Natural killer cell (primary cell): ENCODE data around the gene ADGRD1. TPM values are rescaled to one million over a fixed set of nuclear protein-coding genes. Genes with fewer than 3 reads are reported as not detected.

Experiments used
- ATAC-seq, 3 donors: fragments of 150-1000 bp in 2 of 3; fragments of 200-7000 bp in 1 of 3; cut with Tn5 transposase; 1 replicate in 1 of 3; 2 replicates in 2 of 3; pipeline ENCODE4 v1.10.0; 2021; ENCODE audit warnings: mild to moderate bottlenecking in 2 of 3, moderate library complexity in 2 of 3
- DNase-seq, 2 donors: peaks; one replicate each; pipeline versions ENCODE4 v3.0.0 to v3.0.0-alpha.2; 2013 to 2021; ENCODE audit warnings: mixed read lengths in 1 of 2
- H3K27ac ChIP-seq: one replicate; pipeline ENCODE4 v1.5.1; 2013; ENCODE audit warnings: mild to moderate bottlenecking, low read length
- H3K27me3 ChIP-seq: one replicate; pipeline ENCODE4 v1.6.1; 2013; ENCODE audit warnings: low read length; ENCODE audit not compliant: control insufficient read depth, insufficient read depth
- H3K36me3 ChIP-seq: one replicate; pipeline ENCODE4 v1.6.1; 2013; ENCODE audit warnings: low read length; ENCODE audit not compliant: control insufficient read depth, insufficient read depth
- H3K4me1 ChIP-seq: one replicate; pipeline ENCODE4 v1.6.1; 2013; ENCODE audit warnings: low read length; ENCODE audit not compliant: control insufficient read depth, insufficient read depth
- H3K4me3 ChIP-seq: one replicate; pipeline ENCODE4 v1.5.1; 2013; ENCODE audit warnings: low read length
- H3K9me3 ChIP-seq: one replicate; pipeline ENCODE4 v1.6.1; 2013; ENCODE audit warnings: low read length; ENCODE audit not compliant: control insufficient read depth, insufficient read depth
- H3K27ac Mint-ChIP-seq, 2 donors: one replicate each; pipeline ENCODE4 v1.8.0; 2022; ENCODE audit warnings: mild to moderate bottlenecking in 2 of 2, mixed read lengths in 2 of 2, moderate library complexity in 1 of 2
- H3K27me3 Mint-ChIP-seq, 2 donors: one replicate each; pipeline ENCODE4 v1.8.0; 2022; ENCODE audit warnings: low read depth in 2 of 2, mixed read lengths in 2 of 2
- H3K36me3 Mint-ChIP-seq: one replicate; pipeline ENCODE4 v1.8.0; 2022; ENCODE audit warnings: mixed read lengths
- H3K4me1 Mint-ChIP-seq, 2 donors: one replicate each; pipeline ENCODE4 v1.8.0; 2022; ENCODE audit warnings: mixed read lengths in 2 of 2
- H3K4me3 Mint-ChIP-seq: one replicate; pipeline ENCODE4 v1.8.0; 2022; ENCODE audit warnings: mild to moderate bottlenecking, moderate library complexity, mixed read lengths
- H3K9me3 Mint-ChIP-seq, 2 donors: one replicate each; pipeline ENCODE4 v1.8.0; 2022; ENCODE audit warnings: mixed read lengths in 2 of 2
- CTCF ChIP-seq: fragments of 200-600 bp; IDR thresholded peaks from one replicate; pipeline ENCODE4 v1.8.0; 2022; ENCODE audit warnings: antibody characterized with exemption
- WGBS: methylation state at CpG from one replicate; pipeline ENCODE4 v1.1.7; 2013; ENCODE audit warnings: missing lambda C conversion rate; ENCODE audit not compliant: insufficient coverage; 5-methylcytosine and 5-hydroxymethylcytosine counted together
- intact Hi-C: fragments of 100-400 bp; cut with micrococcal nuclease; formaldehyde crosslinking; loops from one replicate; pipeline ENCODE4 v1.14.2; 2022
- total RNA-seq, 4 donors: library from RNA; stranded (reverse); fragments of 120-200 nt in 1 of 4; gene quantifications; one replicate each; pipeline versions ENCODE4 v1.2.3 to v1.2.4, GENCODE V29; 2013 to 2022

Gene ADGRD1
- total RNA-seq, 3 donors from 2014 or later (not counting 1 experiment from before 2014, with no cell fraction given): 0.50 to 3.9 (median 1.4) TPM

- Histone ChIP-seq H3K9me3 (no peaks in the 10 kb centered on the region), H3K4me1 (no peaks in the 10 kb centered on the region), H3K36me3 (no peaks in the 10 kb centered on the region), H3K4me3 (no peak overlapping the region), H3K27ac (no peak overlapping the region), H3K27me3 (no peaks in the 10 kb centered on the region)
- Mint-ChIP-seq H3K36me3 (no peaks in the 10 kb centered on the region), H3K27me3 (no peaks in the 10 kb centered on the region), H3K9me3 (no peaks in the 10 kb centered on the region), H3K4me1 (no peaks in the 10 kb centered on the region), H3K4me3 (no peak overlapping the region), H3K27ac (no peak overlapping the region)
- TF ChIP-seq CTCF: no peak
- DNase-seq: no peak
- WGBS: 90% methylated on average over 20 of the region's 20 CpGs
- ATAC-seq: no peak
- intact Hi-C loops: no loop called here
Measured at GRCh38 chr12:131021154-131021541, 67.4 kb downstream of the ADGRD1 start.

- Histone ChIP-seq H3K27me3 (no peaks in the 10 kb centered on the region), H3K4me3 (no peak overlapping the region), H3K9me3 (no peaks in the 10 kb centered on the region), H3K27ac (no peak overlapping the region), H3K4me1 (peaks cover 12% of the 10 kb centered on the region), H3K36me3 (no peaks in the 10 kb centered on the region)
- Mint-ChIP-seq H3K27ac (no peak overlapping the region), H3K4me3 (no peak overlapping the region), H3K9me3 (no peaks in the 10 kb centered on the region), H3K4me1 (peaks cover 0 to 7% of the 10 kb centered on the region in 2 donors), H3K27me3 (no peaks in the 10 kb centered on the region), H3K36me3 (no peaks in the 10 kb centered on the region)
- TF ChIP-seq CTCF: no peak
- 79% methylated on average over 11 of the region's 11 CpGs for WGBS
- intact Hi-C loops: no loop called here
- no peak for ATAC-seq
- no peak for DNase-seq
Measured at GRCh38 chr12:131024026-131024425, 70.3 kb downstream of the ADGRD1 start.

- no peak for DNase-seq
- Mint-ChIP-seq H3K4me3 (no peak overlapping the region), H3K36me3 (no peaks in the 10 kb centered on the region), H3K9me3 (no peaks in the 10 kb centered on the region), H3K27me3 (no peaks in the 10 kb centered on the region), H3K4me1 (peaks cover 0 to 7% of the 10 kb centered on the region in 2 donors), H3K27ac (no peak overlapping the region)
- TF ChIP-seq CTCF: no peak
- Histone ChIP-seq H3K36me3 (no peaks in the 10 kb centered on the region), H3K27me3 (no peaks in the 10 kb centered on the region), H3K4me3 (no peak overlapping the region), H3K27ac (no peak overlapping the region), H3K4me1 (peaks cover 19% of the 10 kb centered on the region), H3K9me3 (no peaks in the 10 kb centered on the region)
- intact Hi-C loops: no loop called here
- WGBS: 84% methylated on average over 11 of the region's 11 CpGs
- no peak for ATAC-seq
Measured at GRCh38 chr12:131024721-131025120, 71.0 kb downstream of the ADGRD1 start.

GRCh38 chr12:131025234-131025633 is 71.5 kb downstream of the ADGRD1 start:
- Histone ChIP-seq H3K4me3 (no peak overlapping the region), H3K27ac (no peak overlapping the region), H3K9me3 (no peaks in the 10 kb centered on the region), H3K27me3 (no peaks in the 10 kb centered on the region), H3K36me3 (no peaks in the 10 kb centered on the region), H3K4me1 (peaks cover 22% of the 10 kb centered on the region)
- intact Hi-C loops: no loop called here
- ATAC-seq: no peak
- no peak for DNase-seq
- Mint-ChIP-seq H3K9me3 (no peaks in the 10 kb centered on the region), H3K4me1 (peaks cover 0 to 7% of the 10 kb centered on the region in 2 donors), H3K27ac (no peak overlapping the region), H3K27me3 (no peaks in the 10 kb centered on the region), H3K36me3 (no peaks in the 10 kb centered on the region), H3K4me3 (no peak overlapping the region)
- 74% methylated on average over 11 of the region's 11 CpGs for whole genome bisulfite sequencing
- TF ChIP-seq CTCF: no peak
